Caco-2 (cell line): ENCODE data around the gene TUBA8. TPM values are rescaled to one million over a fixed set of nuclear protein-coding genes. Genes with fewer than 3 reads are reported as not detected.
"Not testable (repeated sequence)": the region's sequence is repeated elsewhere in the genome, so short reads cannot be mapped to it uniquely, and the experiment has no call there.

Experiments used
- BruUV-seq: library from RNA; stranded (reverse); fragments of 400-500 nt; replicated peaks from 2 replicates; lab custom pipeline; 2021; lab: Mats Ljungman, UMichigan
- CTCF ChIA-PET: fragments of 300-600 bp; sonication (Branson Sonifier 250); formaldehyde crosslinking; loops from one replicate; lab custom pipeline; 2022; ENCODE audit warnings: antibody characterized with exemption; lab: Charles Lee
- POLR2A ChIA-PET: fragments of 300-600 bp; sonication (Branson Sonifier 250); formaldehyde crosslinking; loops from one replicate; lab custom pipeline; 2022; ENCODE audit warnings: antibody characterized with exemption; lab: Charles Lee
- DNase-seq, 2 experiments: peaks; one replicate each; pipeline versions ENCODE4 v3.0.0 to v3.0.0-alpha.2; 2020 to 2022
- H3K27me3 ChIP-seq: replicated peaks from 2 replicates; pipeline ENCODE4 v1.6.0; 2011; ENCODE audit warnings: low read length; ENCODE audit not compliant: control insufficient read depth, insufficient read depth
- H3K36me3 ChIP-seq: 2 replicates; pipeline ENCODE4 v1.5.1; 2011; ENCODE audit warnings: low read length; ENCODE audit not compliant: control insufficient read depth, insufficient read depth
- H3K4me1 ChIP-seq: fragments of 250-450 bp; sonication (Bioruptor Pico); 2 replicates; pipeline ENCODE4 v1.5.1; 2020; ENCODE audit warnings: mild to moderate bottlenecking
- H3K4me3 ChIP-seq: 2 replicates; pipeline ENCODE4 v1.5.1; 2011; ENCODE audit warnings: low read depth, mild to moderate bottlenecking, control low read depth, low read length
- H3K9me3 ChIP-seq: fragments of 250-450 bp; sonication (Bioruptor Pico); 2 replicates; pipeline ENCODE4 v1.5.1; 2020; ENCODE audit warnings: mild to moderate bottlenecking, moderate library complexity
- H3K27ac Mint-ChIP-seq: one replicate; pipeline ENCODE4 v1.8.0; 2022; ENCODE audit warnings: mixed read lengths; ENCODE audit not compliant: unreplicated experiment
- H3K27me3 Mint-ChIP-seq: one replicate; pipeline ENCODE4 v1.8.0; 2022; ENCODE audit warnings: mixed read lengths; ENCODE audit not compliant: insufficient read depth, unreplicated experiment
- H3K36me3 Mint-ChIP-seq: one replicate; pipeline ENCODE4 v1.8.0; 2022; ENCODE audit warnings: mild to moderate bottlenecking, mixed read lengths; ENCODE audit not compliant: insufficient read depth, unreplicated experiment
- H3K4me1 Mint-ChIP-seq: one replicate; pipeline ENCODE4 v1.8.0; 2022; ENCODE audit warnings: low read depth, mixed read lengths; ENCODE audit not compliant: unreplicated experiment
- H3K4me3 Mint-ChIP-seq: one replicate; pipeline ENCODE4 v1.8.0; 2022; ENCODE audit warnings: mild to moderate bottlenecking, moderate library complexity, mixed read lengths; ENCODE audit not compliant: unreplicated experiment
- H3K9me3 Mint-ChIP-seq: one replicate; pipeline ENCODE4 v1.8.0; 2022; ENCODE audit warnings: mixed read lengths; ENCODE audit not compliant: unreplicated experiment
- CTCF ChIP-seq, 2 experiments: fragments of 200-600 bp in 1 of 2; IDR thresholded peaks; 1 replicate in 1 of 2; 2 replicates in 1 of 2; pipeline versions ENCODE4 v1.5.1 to v1.8.0; 2011 to 2022; ENCODE audit warnings: antibody characterized with exemption in 1 of 2, control low read depth in 1 of 2, inconsistent platforms in 1 of 2, low read depth in 1 of 2, low read length in 1 of 2, mild to moderate bottlenecking in 1 of 2, moderate library complexity in 1 of 2; ENCODE audit not compliant: insufficient read depth in 1 of 2, severe bottlenecking in 1 of 2, unreplicated experiment in 1 of 2
- intact Hi-C: fragments of 100-400 bp; cut with micrococcal nuclease; formaldehyde crosslinking; loops from one replicate; pipeline ENCODE4 v1.10.0; 2022; ENCODE audit not compliant: unreplicated experiment
- total RNA-seq: library from RNA; stranded (reverse); gene quantifications from 2 replicates; pipeline ENCODE4 v1.2.3, GENCODE V29; 2022

Gene TUBA8
- total RNA-seq, 1 experiment from 2014 or later: 0.73 TPM

- H3K4me1 Mint-ChIP-seq: no peaks in the 10 kb centered on the region
- no TSS peak for BruUV-seq
- intact Hi-C loops: no loop called here
- no peak overlapping the region for H3K4me3 Mint-ChIP-seq
- Histone ChIP-seq H3K4me3 (no peak overlapping the region), H3K27me3 (no peaks in the 10 kb centered on the region), H3K4me1 (no peaks in the 10 kb centered on the region), H3K9me3 (no peaks in the 10 kb centered on the region), H3K36me3 (no peaks in the 10 kb centered on the region)
- DNase-seq: no peak
- ChIA-PET POLR2A (no interaction called here), CTCF (no interaction called here)
- no peak for TF ChIP-seq CTCF (IDR thresholded peaks at IDR 0.05; ENCODE audit: insufficient read depth in 1 of 2, low read depth in 1 of 2, low read length in 1 of 2, severe bottlenecking in 1 of 2, unreplicated experiment in 1 of 2)
- H3K27ac Mint-ChIP-seq: no peak overlapping the region
- no peaks in the 10 kb centered on the region for H3K36me3 Mint-ChIP-seq
- H3K9me3 Mint-ChIP-seq: no peaks in the 10 kb centered on the region
- no peaks in the 10 kb centered on the region for H3K27me3 Mint-ChIP-seq
Measured at GRCh38 chr22:18154821-18155390, 44.3 kb downstream of the TUBA8 start.

GRCh38 chr22:18155546-18155945 is 44.9 kb downstream of the TUBA8 start:
- H3K27me3 Mint-ChIP-seq, intact Hi-C loops, H3K9me3 Mint-ChIP-seq, H3K36me3 Mint-ChIP-seq, H3K4me1 ChIP-seq, BruUV-seq, H3K36me3 ChIP-seq, DNase-seq, H3K27me3 ChIP-seq, H3K9me3 ChIP-seq, H3K4me3 ChIP-seq, H3K27ac Mint-ChIP-seq, H3K4me1 Mint-ChIP-seq, POLR2A ChIA-PET, CTCF ChIA-PET, H3K4me3 Mint-ChIP-seq: not testable (repeated sequence)

GRCh38 chr22:18156878-18157713 is 46.5 kb downstream of the TUBA8 start:
- Histone ChIP-seq H3K36me3 (no peaks in the 10 kb centered on the region), H3K27me3 (no peaks in the 10 kb centered on the region), H3K9me3 (no peaks in the 10 kb centered on the region), H3K4me1 (no peaks in the 10 kb centered on the region), H3K4me3 (no peak overlapping the region)
- ChIA-PET CTCF (interaction anchor here (0.5 to 1.0 kb wide), 2 partner anchors 10 to 27 kb away, joined by 3 to 6 read pairs; no protein-coding TSS in a partner anchor), POLR2A (no interaction called here)
- BruUV-seq: no TSS peak
- Mint-ChIP-seq H3K9me3 (no peaks in the 10 kb centered on the region), H3K4me3 (no peak overlapping the region), H3K27ac (no peak overlapping the region), H3K4me1 (no peaks in the 10 kb centered on the region), H3K27me3 (no peaks in the 10 kb centered on the region), H3K36me3 (no peaks in the 10 kb centered on the region)
- DNase-seq: peak; percentile 77 to 82
- peak; percentile 68 to 82 for TF ChIP-seq CTCF (IDR thresholded peaks at IDR 0.05; ENCODE audit: insufficient read depth in 1 of 2, low read depth in 1 of 2, low read length in 1 of 2, severe bottlenecking in 1 of 2, unreplicated experiment in 1 of 2)
- intact Hi-C loops: no loop called here
